ENCODE measurements around the gene FREY1. TPM values are rescaled to one million over a fixed set of nuclear protein-coding genes. Genes with fewer than 3 reads are reported as not detected.

The FREY1 gene
- total RNA-seq, 6 donors from 2014 or later, result 0.60 to 3.2 (median 1.7) TPM; not detected in 2

DNA sequence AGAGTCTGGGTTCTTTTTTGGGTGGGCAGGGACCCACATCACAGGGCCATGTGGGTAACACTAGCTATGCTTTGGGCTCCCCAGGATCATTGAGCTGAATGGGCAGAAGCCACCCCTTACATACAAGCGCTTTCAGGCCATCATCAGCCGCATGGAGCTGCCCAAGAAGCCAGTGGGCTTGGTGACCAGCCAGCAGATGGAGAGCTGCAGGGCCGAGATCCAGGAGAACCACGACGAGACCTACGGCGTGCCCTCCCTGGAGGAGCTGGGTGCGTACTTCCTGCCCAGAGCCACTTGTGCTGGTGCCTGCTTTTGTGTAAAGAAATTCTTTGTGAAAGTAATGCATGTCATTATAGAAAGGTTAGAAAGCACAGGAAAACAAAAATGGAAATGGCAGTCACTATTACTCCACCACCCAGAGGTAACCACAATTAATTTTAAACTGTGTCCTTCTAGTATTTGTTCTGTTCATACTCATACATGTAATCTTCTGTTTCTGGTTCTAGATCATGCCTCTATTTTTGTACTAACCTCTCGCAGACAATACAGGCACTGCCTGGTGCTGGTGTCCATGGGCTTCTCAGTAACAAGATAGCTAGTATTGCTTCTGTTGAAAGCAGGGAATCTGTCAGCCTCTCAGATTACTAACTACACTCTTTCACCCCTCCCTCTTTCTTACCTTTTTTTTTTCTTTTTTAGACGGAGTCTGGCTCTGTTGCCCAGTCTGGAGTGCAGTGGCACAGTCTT lies 46.1 kb downstream of the FREY1 start:
- DNase-seq, result peak in 1 of 2 donors; percentile 62
- no peak for TF ChIP-seq POLR2A (IDR thresholded peaks at IDR 0.05)
- TF ChIP-seq, protein P1, sequence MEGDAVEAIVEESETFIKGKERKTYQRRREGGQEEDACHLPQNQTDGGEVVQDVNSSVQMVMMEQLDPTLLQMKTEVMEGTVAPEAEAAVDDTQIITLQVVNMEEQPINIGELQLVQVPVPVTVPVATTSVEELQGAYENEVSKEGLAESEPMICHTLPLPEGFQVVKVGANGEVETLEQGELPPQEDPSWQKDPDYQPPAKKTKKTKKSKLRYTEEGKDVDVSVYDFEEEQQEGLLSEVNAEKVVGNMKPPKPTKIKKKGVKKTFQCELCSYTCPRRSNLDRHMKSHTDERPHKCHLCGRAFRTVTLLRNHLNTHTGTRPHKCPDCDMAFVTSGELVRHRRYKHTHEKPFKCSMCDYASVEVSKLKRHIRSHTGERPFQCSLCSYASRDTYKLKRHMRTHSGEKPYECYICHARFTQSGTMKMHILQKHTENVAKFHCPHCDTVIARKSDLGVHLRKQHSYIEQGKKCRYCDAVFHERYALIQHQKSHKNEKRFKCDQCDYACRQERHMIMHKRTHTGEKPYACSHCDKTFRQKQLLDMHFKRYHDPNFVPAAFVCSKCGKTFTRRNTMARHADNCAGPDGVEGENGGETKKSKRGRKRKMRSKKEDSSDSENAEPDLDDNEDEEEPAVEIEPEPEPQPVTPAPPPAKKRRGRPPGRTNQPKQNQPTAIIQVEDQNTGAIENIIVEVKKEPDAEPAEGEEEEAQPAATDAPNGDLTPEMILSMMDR (IDR thresholded peaks at IDR 0.05), result no peak
- H3K36me3 ChIP-seq, result peaks cover 40 to 84% (median 61%) of the 10 kb centered on the region in 4 donors
- no peak overlapping the region for H3K4me3 ChIP-seq
- ATAC-seq (ENCODE audit: low FRiP score in 2 of 2), result no peak
- peak overlapping the region; percentile 77 to 85 (median 79) for H3K27ac ChIP-seq
- H3K9me3 ChIP-seq, result no peaks in the 10 kb centered on the region
- WGBS, 2 donors, result 76 to 81% methylated on average over 4 to 10 of the region's 10 CpGs
- H3K4me1 ChIP-seq, result peaks cover 37 to 49% (median 46%) of the 10 kb centered on the region in 4 donors
- H3K27me3 ChIP-seq, result no peaks in the 10 kb centered on the region

DNA sequence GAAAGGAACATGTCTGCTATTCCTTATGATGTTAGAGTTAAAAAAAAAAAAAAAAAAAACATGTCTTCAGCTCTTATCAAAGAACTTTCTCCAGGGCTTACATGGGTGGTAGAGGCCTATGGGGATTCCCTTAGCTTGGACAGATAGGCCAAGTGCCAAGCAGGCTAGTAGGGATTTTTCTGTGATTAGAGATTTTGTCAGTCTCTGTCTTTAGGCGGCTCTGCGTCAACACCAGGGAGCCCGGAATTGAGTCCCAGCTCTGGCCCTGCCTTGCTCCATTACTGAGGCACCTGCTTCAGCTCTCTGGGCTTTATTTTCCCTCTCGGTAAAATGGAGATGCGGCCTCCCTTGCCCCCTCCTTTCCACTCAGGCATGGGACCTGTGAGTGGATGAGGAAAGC lies 46.7 kb downstream of the FREY1 start:
- peaks cover 37 to 83% (median 55%) of the 10 kb centered on the region in 4 donors for H3K36me3 ChIP-seq
- 85 to 90% methylated on average over 5 of the region's 5 CpGs for WGBS, 2 donors
- H3K4me1 ChIP-seq, result peaks cover 42 to 55% (median 49%) of the 10 kb centered on the region in 4 donors
- ATAC-seq (ENCODE audit: low FRiP score in 2 of 2) (no peak), DNase-seq (no peak)
- no peak overlapping the region for H3K4me3 ChIP-seq
- H3K27ac ChIP-seq, result peak overlapping the region; percentile 77 to 85 (median 79)
- no peak for TF ChIP-seq POLR2AphosphoS5 (IDR thresholded peaks at IDR 0.05)
- TF ChIP-seq, protein P1 (IDR thresholded peaks at IDR 0.05), result no peak
- no peaks in the 10 kb centered on the region for H3K27me3 ChIP-seq
- no peaks in the 10 kb centered on the region for H3K9me3 ChIP-seq

GRCh38 chr11:45859661-45860140 lies 47.4 kb downstream of the FREY1 start:
- Histone ChIP-seq H3K27me3 (no peaks in the 10 kb centered on the region), H3K36me3 (peaks cover 33 to 81% (median 49%) of the 10 kb centered on the region in 4 donors), H3K27ac (peak overlapping the region; percentile 77 to 85 (median 79)), H3K9me3 (no peaks in the 10 kb centered on the region), H3K4me3 (no peak overlapping the region), H3K4me1 (peaks cover 44 to 61% (median 51%) of the 10 kb centered on the region in 4 donors)
- TF ChIP-seq POLR2A (IDR thresholded peaks at IDR 0.05) (peak in 2 of 4 donors; percentile 21 to 41), POLR2AphosphoS5 (IDR thresholded peaks at IDR 0.05) (peak; percentile 78 to 92), EP300 (IDR thresholded peaks at IDR 0.05) (peak in 2 of 4 donors; percentile 67 to 95)
- TF ChIP-seq, protein P1 (IDR thresholded peaks at IDR 0.05), result no peak
- ATAC-seq (ENCODE audit: low FRiP score in 2 of 2) (peak; percentile 83 to 92), DNase-seq (peak; percentile 93 to 95)
- 18 to 35% methylated on average over 10 of the region's 12 CpGs for WGBS, 2 donors

DNA sequence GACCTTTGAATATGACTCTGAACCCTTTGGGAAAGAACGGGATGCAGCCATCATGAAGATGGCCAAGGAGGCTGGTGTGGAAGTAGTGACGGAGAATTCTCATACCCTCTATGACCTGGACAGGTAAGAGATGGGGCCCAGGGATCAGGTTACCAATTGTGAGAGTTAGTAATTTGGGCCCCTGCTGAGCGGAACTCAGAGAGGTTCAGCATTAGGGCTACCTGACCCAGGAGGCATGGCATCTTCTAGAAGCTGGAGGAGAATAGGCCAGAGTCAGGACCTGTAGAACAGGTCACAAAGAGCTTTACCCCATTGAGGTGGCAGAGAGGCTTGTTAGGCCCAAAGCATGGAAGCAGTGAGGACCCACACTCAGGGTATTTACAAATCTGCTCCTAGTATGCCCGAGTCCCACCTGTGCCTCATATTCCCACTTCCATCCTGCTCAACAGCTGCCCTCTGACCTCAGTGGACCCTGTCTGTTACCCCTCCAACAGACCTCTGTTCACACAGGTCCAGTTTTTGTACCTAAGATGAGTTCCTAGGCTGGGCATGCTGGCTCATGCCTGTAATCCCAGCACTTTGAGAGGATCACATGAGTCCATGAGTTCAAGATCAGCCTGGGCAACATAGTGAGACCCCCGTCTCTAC lies 48.2 kb downstream of the FREY1 start:
- Histone ChIP-seq H3K9me3 (no peaks in the 10 kb centered on the region), H3K27ac (peak overlapping the region; percentile 77 to 85 (median 79)), H3K4me1 (peaks cover 46 to 69% (median 52%) of the 10 kb centered on the region in 4 donors), H3K27me3 (no peaks in the 10 kb centered on the region), H3K4me3 (no peak overlapping the region), H3K36me3 (peaks cover 24 to 73% (median 42%) of the 10 kb centered on the region in 4 donors)
- ATAC-seq (ENCODE audit: low FRiP score in 2 of 2) (no peak), DNase-seq (no peak)
- WGBS, 2 donors, result 69 to 81% methylated on average over 5 of the region's 5 CpGs
- TF ChIP-seq POLR2A (IDR thresholded peaks at IDR 0.05) (no peak), POLR2AphosphoS5 (IDR thresholded peaks at IDR 0.05) (no peak), EP300 (IDR thresholded peaks at IDR 0.05) (no peak)
- TF ChIP-seq, protein P1 (IDR thresholded peaks at IDR 0.05), result no peak

Data from upper lobe of left lung (tissue), 6 donors.